Brain pericyte (primary cell): ENCODE data around the gene RPN1.

ENCODE experiments used
- DNase-seq: peaks from one replicate; pipeline ENCODE4 v3.0.0-alpha.2; 2012; ENCODE audit warnings: low read depth, low spot score

Gene RPN1

DNA sequence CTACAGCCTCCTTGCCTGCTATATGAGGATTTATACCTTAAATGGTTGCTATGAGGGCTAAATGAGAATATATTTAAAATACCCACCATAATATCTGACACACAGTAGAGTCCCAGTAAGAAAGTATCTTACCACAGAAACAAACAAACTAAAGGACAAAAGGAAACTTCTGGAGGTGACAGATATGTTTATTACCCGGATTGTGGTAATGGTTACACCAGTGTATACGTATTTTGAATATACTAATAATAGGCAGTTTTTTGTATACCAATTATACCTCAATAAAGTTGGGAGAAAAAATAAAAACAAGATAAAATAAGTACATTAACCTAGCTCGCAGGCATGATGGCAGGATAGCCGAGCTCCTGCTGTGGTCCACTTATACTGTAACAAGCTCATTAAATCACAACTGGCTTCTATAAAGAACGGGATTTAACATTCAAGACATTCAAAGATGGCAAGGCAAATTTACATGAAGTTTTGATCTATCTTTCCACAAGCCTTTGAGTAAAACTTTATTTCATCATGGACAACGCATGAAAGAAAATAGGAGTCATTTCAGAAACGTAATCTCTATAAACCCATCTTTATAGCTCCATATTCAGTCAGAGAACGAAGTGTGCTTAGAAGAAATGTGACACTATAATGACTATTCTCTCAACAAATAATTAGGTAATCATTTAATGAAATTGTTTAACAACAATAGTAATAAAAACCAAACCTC is 1.5 kb downstream of the RPN1 start:
- DNase-seq, result no peak

DNA sequence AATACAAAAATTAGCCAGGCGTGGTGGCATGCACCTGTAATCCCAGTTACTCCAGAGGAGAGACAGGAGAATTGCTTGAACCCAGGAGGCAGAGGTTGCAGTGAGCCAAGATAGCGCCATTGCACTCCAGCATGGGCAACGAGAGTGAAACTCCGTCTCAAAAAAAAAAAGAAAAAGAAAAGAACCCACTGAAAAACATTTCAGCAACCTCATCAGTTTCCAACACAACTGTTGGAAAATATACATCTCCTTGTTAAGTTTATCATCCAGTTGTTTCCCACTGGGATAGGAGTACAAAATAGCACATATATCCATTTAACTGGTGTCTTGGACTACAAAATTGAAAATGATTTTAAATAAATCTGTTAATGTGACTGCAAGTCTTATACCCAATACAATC is 2.2 kb downstream of the RPN1 start:
- no peak for DNase-seq

DNA sequence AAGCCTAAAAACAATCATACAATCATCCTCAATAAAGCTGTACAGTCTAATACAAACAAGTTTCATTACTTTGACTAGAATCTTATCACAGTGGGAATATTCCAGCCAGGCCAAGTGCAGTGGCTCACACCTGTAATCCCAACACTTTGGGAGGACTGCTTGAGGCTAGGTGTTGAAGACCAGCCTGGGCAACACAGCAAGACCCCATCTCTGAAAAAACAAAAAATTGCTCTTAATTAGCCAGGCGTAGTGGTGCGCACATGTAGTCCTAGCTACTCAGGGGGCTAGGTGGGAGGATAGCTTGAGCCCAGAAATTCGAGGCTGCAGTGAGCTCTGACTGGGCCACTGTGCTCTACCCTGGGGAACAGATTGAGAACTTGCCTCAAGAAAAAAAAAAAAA is 3.3 kb downstream of the RPN1 start:
- no peak for DNase-seq

DNA sequence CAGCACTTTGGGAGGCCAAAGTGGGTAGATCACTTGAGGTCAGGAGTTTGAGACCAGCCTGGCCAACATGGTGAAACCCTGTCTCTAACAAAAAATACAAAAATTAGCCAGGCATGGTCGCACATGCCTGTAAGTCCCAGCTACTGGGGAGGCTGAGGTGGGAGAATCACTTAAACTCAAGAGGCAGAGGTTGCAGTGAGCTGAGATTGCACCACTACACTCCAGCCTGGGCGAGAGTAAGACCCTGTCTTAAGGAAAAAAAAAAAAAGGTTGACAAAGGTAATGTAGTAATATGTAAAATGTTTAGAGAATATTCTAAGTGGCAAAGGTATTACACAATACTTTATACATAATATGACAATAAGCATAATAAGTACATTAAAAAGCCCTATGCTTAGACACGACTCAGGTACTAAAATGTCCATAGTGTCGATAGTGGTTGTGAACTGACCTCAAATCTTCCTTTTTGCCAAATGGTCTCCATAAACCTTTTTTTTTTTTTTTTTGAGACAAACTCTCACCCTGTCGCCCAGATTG is 16.5 kb downstream of the RPN1 start:
- no peak for DNase-seq

DNA sequence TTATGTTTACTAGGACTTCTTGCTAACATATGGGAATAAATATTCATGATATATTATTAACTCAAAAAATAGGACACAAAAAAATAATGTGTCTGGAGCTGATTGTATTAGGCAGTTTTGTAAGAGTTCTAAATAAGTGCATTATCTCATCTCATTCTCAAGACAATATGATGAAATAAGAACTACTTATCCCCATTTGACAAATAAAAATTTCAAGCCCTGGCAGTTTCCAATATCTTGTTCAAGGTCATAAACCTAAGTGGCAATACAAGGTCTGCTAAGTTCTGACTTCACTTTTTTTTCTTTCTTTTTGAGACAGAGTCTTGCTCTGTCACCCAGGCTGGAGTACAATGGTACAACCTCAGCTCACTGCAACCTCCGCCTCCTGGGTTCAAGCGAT is 18.3 kb downstream of the RPN1 start:
- DNase-seq, result no peak

DNA sequence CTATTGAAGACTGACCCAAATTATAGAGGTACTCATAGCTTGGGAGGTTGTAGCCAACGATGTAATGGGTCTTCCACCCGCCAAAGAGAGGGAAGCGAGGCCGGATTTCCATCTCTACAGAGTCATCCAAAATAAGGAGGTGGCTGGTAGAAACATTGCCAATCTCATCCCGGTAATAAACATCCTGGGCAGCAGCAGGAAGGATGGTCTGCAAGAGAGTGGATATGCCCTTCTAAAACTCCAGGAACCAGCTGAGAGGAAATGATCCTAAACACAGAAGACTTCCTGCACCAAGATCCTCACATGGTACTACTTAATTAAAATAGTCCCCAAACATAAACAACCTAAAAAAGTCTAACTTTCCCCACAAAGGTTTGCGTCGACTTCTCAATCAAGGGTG is 20.7 kb downstream of the RPN1 start:
- DNase-seq, result no peak

DNA sequence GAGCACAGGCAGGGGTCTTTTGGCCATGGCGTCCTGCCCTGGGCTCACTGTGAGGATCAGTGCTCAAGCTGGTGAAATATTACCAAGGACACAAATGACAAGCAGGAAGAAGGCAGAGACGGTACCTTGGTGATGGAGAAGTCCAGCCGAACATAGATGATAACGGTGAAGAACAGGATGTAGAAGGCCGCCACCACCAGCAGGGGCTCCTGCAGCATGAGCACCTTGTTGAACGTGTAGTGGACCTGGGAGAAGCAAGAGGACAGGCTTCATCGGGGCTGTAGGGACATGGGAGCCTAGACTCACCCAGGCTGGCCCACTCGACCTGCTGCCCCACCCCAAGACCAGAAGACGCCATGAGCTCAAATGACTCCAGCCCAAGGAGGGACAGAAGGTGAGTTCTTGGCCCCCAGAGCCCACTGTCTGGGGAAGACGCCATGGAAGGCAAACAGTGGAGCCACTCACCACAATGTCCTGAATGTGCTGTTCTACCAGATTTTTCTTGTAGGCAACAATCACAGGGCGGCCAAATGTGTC is 25.1 kb downstream of the RPN1 start:
- DNase-seq, result no peak

DNA sequence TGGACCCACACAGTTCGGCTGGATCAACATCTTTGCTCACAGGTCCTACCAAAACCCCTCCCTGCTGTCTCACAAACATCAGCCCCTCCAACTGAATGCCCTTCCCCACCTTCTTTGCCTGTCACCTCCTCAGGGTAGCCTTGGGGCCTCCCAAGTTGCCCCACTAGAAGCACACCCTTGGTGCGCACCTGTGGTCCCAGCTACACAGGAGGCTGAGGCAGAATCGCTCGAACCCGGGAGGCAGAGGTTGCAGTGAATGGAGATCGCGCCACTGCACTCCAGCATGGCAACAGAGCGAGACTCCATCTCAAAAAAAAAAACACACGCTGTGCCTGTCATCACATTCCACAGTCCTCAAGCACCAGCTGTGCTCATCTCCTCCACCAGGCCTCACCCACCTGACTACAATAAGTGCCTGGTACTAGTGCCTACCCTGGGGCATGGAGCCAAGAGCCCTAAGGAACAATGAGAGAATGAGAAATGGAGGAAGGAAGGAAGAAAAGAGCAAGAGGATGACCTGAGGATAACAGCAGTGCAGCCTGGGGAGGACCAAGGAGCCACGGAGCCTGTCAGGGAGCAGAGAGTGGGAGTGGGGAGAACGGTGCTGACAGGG is 26.0 kb downstream of the RPN1 start:
- DNase-seq, result no peak

DNA sequence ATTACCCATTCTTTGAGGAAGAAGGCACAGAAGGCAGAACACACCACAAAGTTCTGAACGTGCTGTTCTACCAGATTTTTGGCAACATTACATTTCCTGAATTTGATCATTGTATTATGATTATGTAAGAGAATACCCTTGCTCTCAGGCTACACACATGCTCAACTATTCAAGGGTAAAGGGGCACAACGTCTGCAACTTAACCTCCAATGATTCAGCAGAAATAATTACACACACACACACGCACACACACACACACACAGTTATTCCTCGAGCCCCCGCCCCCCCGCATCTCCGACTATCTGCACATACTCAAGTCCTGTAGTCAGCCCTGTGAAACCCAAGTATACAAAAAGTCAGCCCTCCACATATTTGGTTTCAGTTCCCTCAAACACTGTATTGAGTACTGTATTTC is 26.8 kb downstream of the RPN1 start:
- no peak for DNase-seq

DNA sequence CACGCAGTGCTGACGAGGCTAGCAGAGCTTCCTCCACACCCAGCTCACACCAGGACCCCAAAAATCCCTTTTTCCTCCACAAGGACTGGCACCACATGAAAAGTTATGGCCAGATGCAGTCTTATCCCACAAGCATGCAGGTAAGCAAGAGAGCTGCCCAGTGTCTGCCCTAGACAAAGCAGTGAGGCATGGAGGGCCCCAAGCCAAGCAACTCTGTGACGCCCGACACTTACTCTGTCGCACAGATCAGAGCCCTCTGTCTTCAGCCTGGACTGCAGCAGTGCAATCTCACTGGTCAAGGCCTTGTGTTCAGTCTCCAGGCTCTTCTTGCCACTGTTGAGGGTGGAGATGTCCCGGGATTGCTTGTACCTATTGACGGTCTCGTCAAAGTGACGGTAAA is 28.7 kb downstream of the RPN1 start:
- DNase-seq, result no peak

DNA sequence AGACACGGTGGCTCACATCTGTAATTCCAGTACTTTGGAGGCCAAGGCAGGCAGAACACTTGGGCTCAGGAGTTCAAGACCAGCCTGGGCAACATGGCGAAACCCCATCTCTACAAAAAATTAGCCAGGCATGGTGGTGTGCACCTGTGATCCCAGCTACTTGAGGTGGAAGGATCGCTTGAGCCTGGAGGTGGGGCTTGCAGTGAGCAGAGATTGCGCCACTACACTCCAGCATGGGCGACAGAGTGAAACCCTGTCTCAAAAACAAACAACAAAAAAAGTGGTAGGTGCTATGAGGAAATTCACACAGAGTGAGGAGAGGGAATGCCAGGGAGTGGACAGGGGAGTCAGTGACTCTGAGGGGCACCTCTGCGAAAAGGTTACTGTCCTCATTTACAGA is 29.4 kb downstream of the RPN1 start:
- no peak for DNase-seq

DNA sequence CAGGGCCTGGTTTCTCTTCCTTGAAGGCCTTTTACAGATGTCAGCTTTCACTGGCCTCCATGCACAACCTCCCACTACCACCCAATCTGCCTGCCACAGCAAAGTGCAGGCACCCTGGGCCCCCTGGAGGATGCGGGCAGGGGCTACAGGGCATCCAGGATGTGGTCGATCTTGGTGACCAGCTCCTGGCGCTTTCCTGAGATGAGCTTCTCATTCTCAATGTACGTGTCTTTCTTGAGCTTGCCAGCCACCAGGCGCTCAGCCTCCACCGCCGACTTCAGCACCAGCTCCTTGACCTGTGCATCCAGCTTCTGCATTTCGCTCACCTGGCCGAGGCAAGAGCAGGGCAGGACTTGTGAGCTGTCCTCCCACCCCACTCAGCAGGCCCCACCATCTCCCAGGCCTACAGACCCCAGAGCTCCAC is 30.3 kb downstream of the RPN1 start:
- no peak for DNase-seq

DNA sequence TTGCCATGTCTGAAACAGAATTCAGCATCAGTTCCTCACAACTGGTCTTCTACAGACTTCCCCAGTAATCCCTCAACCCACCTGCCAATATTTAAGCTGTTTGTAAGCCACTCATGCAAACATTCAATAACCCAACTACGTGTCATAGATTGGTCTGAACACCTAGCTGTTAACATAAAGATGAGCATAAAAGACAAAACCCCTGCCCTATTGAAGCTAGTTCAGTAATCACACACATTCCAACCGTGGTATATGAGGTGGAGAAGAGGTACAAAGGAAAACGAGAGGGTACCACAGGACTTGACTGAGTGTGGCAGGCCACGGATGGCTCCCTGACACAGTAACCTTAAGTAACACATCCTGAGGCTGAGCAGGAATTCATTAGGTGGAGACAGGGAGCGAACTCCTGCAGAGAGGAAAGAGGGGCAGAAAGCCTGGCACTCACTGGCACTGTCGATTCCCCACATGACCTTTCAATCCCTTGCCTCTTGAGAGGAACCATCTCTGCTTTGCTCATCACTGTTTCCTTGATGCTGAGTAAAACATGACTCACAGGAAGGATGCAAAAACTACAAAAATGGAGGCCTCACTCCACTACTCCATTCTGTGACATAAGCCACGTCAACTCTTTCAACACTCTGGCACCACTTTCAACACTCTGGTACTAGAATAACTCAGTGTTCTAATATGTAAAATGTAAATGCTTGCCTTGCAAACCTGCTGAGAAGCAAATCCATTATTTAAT is 31.3 kb downstream of the RPN1 start:
- DNase-seq, result no peak

DNA sequence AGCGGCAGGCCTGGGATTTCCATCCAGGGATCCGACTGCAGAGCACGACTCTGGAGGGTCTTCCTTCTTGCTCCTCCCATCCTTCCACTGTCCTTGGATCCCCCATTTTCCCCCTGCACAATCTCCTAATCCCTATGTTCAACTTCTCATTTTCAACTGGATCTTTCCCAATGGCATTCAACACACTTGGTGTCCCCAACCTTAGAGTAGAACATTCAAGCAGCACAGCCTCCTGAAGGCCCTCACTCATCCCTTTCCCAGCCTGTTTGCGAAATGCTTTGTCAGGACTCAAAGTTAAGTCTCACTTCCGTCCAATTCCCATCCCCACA is 32.3 kb downstream of the RPN1 start:
- DNase-seq, result no peak

DNA sequence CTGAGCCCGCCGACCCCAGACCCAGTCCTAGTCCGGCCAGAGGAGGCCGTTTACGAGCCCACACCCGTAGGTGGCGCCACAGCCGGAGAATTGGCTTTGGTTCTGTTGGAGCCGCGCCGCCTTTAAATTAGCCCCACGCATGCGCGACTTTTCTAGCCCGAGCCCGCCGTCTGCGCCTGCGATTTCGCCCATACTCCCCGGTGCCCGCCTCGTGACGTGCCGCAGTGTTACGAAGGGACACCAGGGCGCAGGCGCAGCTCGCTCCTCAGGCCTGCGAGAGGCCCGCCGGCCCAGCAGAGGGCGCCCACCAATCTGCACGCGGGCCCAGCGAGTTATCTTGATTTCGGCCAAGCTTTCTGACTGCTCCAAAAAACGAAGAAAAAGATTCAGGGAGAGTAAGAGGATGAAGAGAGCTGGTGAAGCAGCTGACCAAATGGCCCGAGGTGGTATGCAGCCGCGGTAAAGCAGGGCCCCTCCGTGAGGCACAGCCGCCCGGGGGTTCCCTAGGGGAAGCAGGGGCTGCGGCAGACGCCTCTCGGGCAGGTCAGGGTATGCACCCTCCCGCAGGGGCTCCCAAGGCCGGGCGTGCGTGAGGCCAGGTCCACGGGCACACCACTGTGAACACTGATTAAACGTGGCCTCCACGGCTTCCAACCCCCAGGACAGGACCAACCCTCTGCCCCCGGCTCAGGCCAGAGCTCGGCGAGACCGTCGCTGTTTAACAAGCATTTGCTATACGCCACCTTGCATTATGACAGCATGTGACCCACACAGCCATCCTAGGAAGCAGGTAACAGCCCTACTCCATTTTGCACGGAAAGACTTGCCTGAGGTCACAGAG is 32.8 kb downstream of the RPN1 start:
- DNase-seq, result peak; percentile 92

DNA sequence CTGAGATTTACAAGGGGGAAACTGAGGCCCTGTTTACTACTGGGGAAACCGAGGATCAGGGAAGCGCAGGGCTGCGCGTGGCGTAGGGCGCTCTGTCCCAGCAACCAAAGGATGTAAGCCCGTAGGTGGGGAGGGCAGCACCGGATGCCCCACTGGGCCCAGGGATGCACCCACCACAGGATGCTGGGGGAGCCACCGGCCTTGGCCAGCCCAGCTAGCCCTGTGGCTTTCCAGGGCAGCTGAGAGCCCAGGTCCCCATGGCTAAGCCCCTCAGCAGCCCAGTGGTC is 33.4 kb downstream of the RPN1 start:
- DNase-seq, result no peak

DNA sequence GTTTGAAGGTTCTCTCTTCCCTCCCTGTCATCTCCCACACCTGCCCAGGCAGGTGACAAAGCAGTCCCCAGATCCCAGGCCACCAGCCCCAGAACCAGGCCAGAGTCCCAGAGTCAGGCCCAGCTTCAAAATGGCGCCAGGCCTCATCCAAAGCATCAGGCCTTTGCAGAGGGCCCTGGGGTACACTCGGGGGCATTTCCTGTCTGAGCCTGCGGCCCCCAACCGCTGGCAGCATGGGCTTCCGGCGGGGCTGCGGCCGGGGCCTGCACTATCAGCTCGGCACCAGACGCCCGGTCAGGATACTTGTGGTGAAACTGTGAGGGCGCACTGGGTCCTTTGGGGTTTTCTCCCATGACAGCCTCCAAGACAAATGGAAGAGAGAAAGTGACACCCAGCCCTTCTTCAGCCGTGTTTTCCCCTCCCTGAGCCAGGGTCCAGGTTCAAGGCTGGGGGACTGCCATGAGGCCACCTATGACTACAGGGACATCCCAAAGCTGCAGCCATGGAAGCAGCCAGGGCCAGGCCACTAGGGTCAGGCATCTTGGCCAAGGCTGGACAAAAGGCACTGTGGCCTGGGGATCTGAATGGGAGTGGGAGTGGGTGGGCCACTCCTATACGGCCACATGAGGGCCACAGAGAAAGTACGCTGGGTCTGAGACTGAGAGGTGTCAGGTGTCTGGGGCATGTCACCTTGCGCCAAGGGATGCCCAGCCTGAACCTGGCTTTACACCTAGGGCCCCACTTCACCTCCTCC is 33.9 kb downstream of the RPN1 start:
- DNase-seq, result no peak

DNA sequence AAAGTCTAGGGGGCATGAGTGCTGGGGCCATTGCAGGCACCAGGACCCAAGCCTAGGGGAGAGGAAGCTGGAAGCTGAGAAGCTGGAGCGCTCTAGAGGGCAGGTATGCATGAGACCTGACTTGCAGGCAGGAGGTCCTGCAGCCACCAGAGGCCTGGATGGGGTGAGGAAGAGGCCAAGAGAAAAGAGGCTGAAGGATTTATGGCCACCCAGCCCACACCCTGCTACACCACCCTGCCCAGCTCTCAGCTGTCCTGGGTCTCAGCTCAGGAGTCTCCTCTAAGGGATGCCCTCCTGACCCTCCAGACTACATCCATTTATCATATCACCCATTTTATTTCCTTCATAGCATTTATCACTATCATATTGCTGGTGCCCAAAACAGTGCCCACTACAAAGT is 36.5 kb downstream of the RPN1 start:
- DNase-seq, result no peak

DNA sequence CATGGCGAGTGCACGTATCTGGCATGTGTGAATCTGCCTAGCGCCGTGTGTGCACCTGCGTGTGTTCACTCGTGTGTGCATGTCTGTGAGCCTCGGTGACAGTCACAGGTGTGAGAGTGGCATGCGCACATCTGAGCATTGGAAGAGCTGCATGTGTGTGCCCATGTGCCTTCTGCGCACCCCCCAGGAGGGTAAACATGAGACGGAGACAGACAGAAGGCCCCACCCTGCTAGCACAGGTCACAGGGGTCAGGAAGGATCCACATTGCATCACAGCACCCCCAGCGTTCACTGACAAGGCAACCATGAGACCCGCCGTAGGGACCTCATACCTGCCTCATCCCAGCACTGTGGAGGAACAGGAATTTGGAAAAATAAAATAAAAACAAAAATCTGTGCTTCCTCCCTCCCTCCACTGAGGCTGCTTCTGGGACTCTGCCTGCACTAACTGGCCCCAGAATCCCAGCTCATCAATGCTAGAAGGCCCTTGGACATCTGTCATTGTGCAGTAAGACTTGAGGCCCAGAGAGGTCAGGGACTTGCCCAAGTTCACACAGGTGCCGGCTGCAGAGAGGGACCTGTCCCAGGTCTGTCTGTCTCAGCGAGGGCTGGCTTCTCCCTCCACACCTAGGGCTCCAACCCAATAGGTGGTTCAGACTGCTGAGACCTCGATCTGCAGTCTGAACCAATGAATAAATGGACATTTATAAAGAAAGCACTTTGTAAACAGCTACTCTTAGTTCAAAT is 37.4 kb downstream of the RPN1 start:
- no peak for DNase-seq

DNA sequence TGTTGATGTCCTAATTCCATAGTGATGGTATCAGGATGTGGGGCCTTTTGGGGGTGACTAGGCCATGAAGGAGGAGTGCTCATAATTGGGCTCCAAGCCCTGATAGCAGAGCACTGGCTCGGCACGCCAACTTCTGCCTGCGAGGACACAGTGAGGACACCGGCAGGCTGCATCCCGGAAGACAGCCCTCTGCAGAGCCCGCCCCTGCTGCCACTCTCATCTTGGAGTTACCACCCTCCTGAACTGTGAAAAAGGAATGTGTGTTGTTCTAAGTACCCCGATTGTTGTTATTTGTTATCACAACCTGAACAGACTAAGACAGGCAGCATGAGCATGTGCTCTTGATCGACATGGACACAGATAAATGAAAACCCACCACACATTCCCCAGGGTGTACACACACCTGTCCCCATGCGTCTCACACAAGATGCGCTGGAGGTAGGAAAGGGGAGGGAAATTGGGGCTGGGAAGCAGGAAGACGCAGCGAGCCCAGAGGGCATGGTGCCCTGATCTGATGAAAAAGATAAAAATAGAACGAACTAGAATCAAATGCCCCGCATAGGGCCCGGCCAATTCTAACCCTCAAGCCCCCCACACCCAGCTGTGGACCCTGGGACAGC is 40.1 kb downstream of the RPN1 start:
- no peak for DNase-seq
